Spleen (tissue), 11 donors: ENCODE measurements around the gene MICAL3. TPM values are rescaled to one million over a fixed set of nuclear protein-coding genes. Genes with fewer than 3 reads are reported as not detected.
A peak's percentile ranks its signal among the peaks of the same experiment; 100 is the strongest.
"Not testable (repeated sequence)": the region's sequence is repeated elsewhere in the genome, so short reads cannot be mapped to it uniquely, and the experiment has no call there.

ENCODE experiments used
- DNase-seq: peaks from one replicate; pipeline ENCODE4 v3.0.0-alpha.2; 2020
- H3K27ac ChIP-seq, 8 donors: fragments of 200-600 bp; sonication (generic) in 7 of 8; 1 replicate in 4 of 8; 2 replicates in 4 of 8; pipeline versions ENCODE4 v1.5.0 to v1.8.0; 2016 to 2021; ENCODE audit warnings: inconsistent platforms in 4 of 8, mild to moderate bottlenecking in 4 of 8, moderate library complexity in 1 of 8
- H3K27me3 ChIP-seq, 7 donors: fragments of 200-600 bp; sonication (generic) in 6 of 7; replicated peaks in 1 of 7; 1 replicate in 4 of 7; 2 replicates in 3 of 7; pipeline versions ENCODE4 v1.5.0 to v1.8.0; 2016 to 2021; ENCODE audit warnings: inconsistent platforms in 3 of 7, mild to moderate bottlenecking in 1 of 7
- H3K36me3 ChIP-seq, 6 donors: fragments of 200-600 bp; sonication (generic) in 5 of 6; 1 replicate in 4 of 6; 2 replicates in 2 of 6; pipeline versions ENCODE4 v1.5.0 to v1.8.0; 2016 to 2021; ENCODE audit warnings: inconsistent platforms in 2 of 6
- H3K4me1 ChIP-seq, 6 donors: fragments of 200-600 bp; sonication (generic) in 5 of 6; 1 replicate in 3 of 6; 2 replicates in 3 of 6; pipeline versions ENCODE4 v1.5.0 to v1.8.0; 2016 to 2021; ENCODE audit warnings: inconsistent platforms in 3 of 6
- H3K4me3 ChIP-seq, 8 donors: fragments of 200-600 bp; sonication (generic) in 7 of 8; 1 replicate in 4 of 8; 2 replicates in 4 of 8; pipeline versions ENCODE4 v1.5.0 to v1.8.0; 2016 to 2021; ENCODE audit warnings: inconsistent platforms in 4 of 8, mild to moderate bottlenecking in 4 of 8, moderate library complexity in 2 of 8
- H3K9me3 ChIP-seq, 8 donors: fragments of 200-600 bp; sonication (generic) in 7 of 8; 1 replicate in 4 of 8; 2 replicates in 4 of 8; pipeline versions ENCODE4 v1.5.0 to v1.8.0; 2016 to 2021; ENCODE audit warnings: inconsistent platforms in 4 of 8
- CTCF ChIP-seq, 11 experiments: fragments of 200-600 bp in 7 of 11; fragments of 450-650 bp in 4 of 11; sonication (generic) in 4 of 11; IDR thresholded peaks in 8 of 11; conservative IDR thresholded peaks in 3 of 11; 1 replicate in 7 of 11; 2 replicates in 4 of 11; pipeline versions ENCODE4 v1.4.0 to v1.8.0; 2016 to 2021; ENCODE audit warnings: antibody characterized with exemption in 11 of 11, inconsistent platforms in 4 of 11, mild to moderate bottlenecking in 1 of 11
- POLR2A ChIP-seq, 3 donors: fragments of 450-650 bp; IDR thresholded peaks; one replicate each; pipeline ENCODE4 v1.5.1; 2017; ENCODE audit warnings: antibody characterized with exemption in 3 of 3, mild to moderate bottlenecking in 1 of 3
- POLR2AphosphoS5 ChIP-seq, 3 donors: sonication (generic); formaldehyde crosslinking; IDR thresholded peaks; one replicate each; pipeline ENCODE4 v1.5.1; 2017; ENCODE audit warnings: antibody characterized with exemption in 3 of 3
- whole genome bisulfite sequencing, 5 donors: extraction: QIAGEN DNeasy Blood & Tissue Kit in 3 of 5; methylation state at CpG; one replicate each; pipeline versions ENCODE4 v1.1.5 to v1.1.7; 2013 to 2018; 5-methylcytosine and 5-hydroxymethylcytosine counted together
- intact Hi-C: fragments of 100-400 bp; cut with DNase I; formaldehyde crosslinking; loops from one replicate; pipeline ENCODE4 v1.15.0; 2023; ENCODE audit warnings: low total_unique reads
- polyA plus RNA-seq, 3 donors: library from polyadenylated mRNA; stranded (reverse); fragments of 200-250 nt; gene quantifications; one replicate each; pipeline ENCODE4 v1.2.1, GENCODE V29; 2013
- total RNA-seq, 7 donors: library from RNA; depleted of rRNA in 3 of 7; stranded (reverse); fragments of >200 nt in 3 of 7; fragmentation: NEBNext Ultra II Directional in 4 of 7; extraction: Animal tissue kit (Norgen Biotek cat#: 25700) in 4 of 7; gene quantifications; one replicate each; pipeline versions ENCODE4 v1.1.0 to v1.2.1, GENCODE V29; 2016 to 2021
- donor health status: healthy with polysubstance abuse.
- donor health status: DM: no; HTN: no; CAD: no; lungs with moderate emphysema.
- donor health status: DM: no; HTN: no; CAD: no.
- donor health status: Bipolar disorder and iron deficiency.
- donor health status: healthy.
- donor health status: DM: no; HTN: no; CAD: no.
- donor health status: DM: yes; HTN: yes; CAD: no.

The MICAL3 gene
- total and polyA plus RNA-seq, 10 donors, result 2.6 to 133 (median 75.2) TPM

- intact Hi-C loops, result loop anchor here (10.0 kb wide), 1 partner anchor 57 kb away; no protein-coding TSS in a partner anchor
- TF ChIP-seq POLR2A (IDR thresholded peaks at IDR 0.05) (no peak), POLR2AphosphoS5 (IDR thresholded peaks at IDR 0.05) (no peak), CTCF (IDR thresholded peaks at IDR 0.05 in 8 of 11, conservative IDR thresholded peaks at IDR 0.05 in 3 of 11) (no peak)
- no peaks in the 10 kb centered on the region for H3K9me3 ChIP-seq
- no peak for DNase-seq
- no peaks in the 10 kb centered on the region for H3K36me3 ChIP-seq
- no peaks in the 10 kb centered on the region for H3K27me3 ChIP-seq
- H3K27ac ChIP-seq, result no peak overlapping the region
- WGBS, 5 donors, result 90 to 96% (median 92%) methylated on average over 4 of the region's 4 CpGs
- H3K4me3 ChIP-seq, result no peak overlapping the region
- peaks cover 0 to 63% (median 29%) of the 10 kb centered on the region in 6 donors for H3K4me1 ChIP-seq
These were observed 16.2 kb downstream of the MICAL3 start for GRCh38 chr22:18008136-18008535.

- no peak overlapping the region for H3K4me3 ChIP-seq
- intact Hi-C loops, result loop anchor here (10.0 kb wide), 1 partner anchor 59 kb away; no protein-coding TSS in a partner anchor
- 45 to 57% (median 52%) methylated on average over 8 of the region's 8 CpGs for WGBS, 5 donors
- H3K4me1 ChIP-seq, result peaks cover 0 to 67% (median 40%) of the 10 kb centered on the region in 6 donors
- DNase-seq, result no peak
- H3K36me3 ChIP-seq, result no peaks in the 10 kb centered on the region
- peaks cover 0 to 13% (median 0%) of the 10 kb centered on the region in 7 donors for H3K27me3 ChIP-seq
- H3K27ac ChIP-seq, result peak overlapping the region; percentile 37 to 80 (median 66)
- TF ChIP-seq CTCF (IDR thresholded peaks at IDR 0.05 in 8 of 11, conservative IDR thresholded peaks at IDR 0.05 in 3 of 11), result no peak
- peak in 1 of 3 donors; percentile 15 for TF ChIP-seq POLR2AphosphoS5 (IDR thresholded peaks at IDR 0.05)
- no peaks in the 10 kb centered on the region for H3K9me3 ChIP-seq
These were observed 19.0 kb downstream of the MICAL3 start for GRCh38 chr22:18005201-18005926.

- Histone ChIP-seq H3K27ac (peak overlapping the region; percentile 81 to 97 (median 94)), H3K4me1 (peaks cover 16 to 92% (median 72%) of the 10 kb centered on the region in 6 donors), H3K27me3 (peaks cover 0 to 15% (median 0%) of the 10 kb centered on the region in 7 donors), H3K4me3 (peak overlapping the region in 7 of 8 donors; percentile 74 to 89 (median 82))
- 30 to 38% (median 37%) methylated on average over 15 of the region's 15 CpGs for WGBS, 5 donors
- not testable (repeated sequence) for H3K9me3 ChIP-seq, H3K36me3 ChIP-seq, DNase-seq
- intact Hi-C loops, result loop anchor here (10.0 kb wide), 1 partner anchor 63 kb away; no protein-coding TSS in a partner anchor
These were observed 22.5 kb downstream of the MICAL3 start for GRCh38 chr22:18001894-18002315.

- Histone ChIP-seq H3K27ac (peak overlapping the region; percentile 81 to 97 (median 94)), H3K4me1 (peaks cover 16 to 95% (median 76%) of the 10 kb centered on the region in 6 donors), H3K4me3 (peak overlapping the region; percentile 65 to 89 (median 82)), H3K27me3 (peaks cover 0 to 15% (median 0%) of the 10 kb centered on the region in 7 donors), H3K36me3 (no peaks in the 10 kb centered on the region), H3K9me3 (no peaks in the 10 kb centered on the region)
- TF ChIP-seq POLR2A (IDR thresholded peaks at IDR 0.05), result peak in 1 of 3 donors; percentile 52
- TF ChIP-seq CTCF (IDR thresholded peaks at IDR 0.05 in 8 of 11, conservative IDR thresholded peaks at IDR 0.05 in 3 of 11), result peak in 9 of 11 experiments; percentile 8 to 67 (median 44)
- peak; percentile 93 to 95 (median 95) for TF ChIP-seq POLR2AphosphoS5 (IDR thresholded peaks at IDR 0.05)
- 0 to 1% (median 1%) methylated on average over 35 to 96 of the region's 96 CpGs for WGBS, 5 donors
- intact Hi-C loops, result loop anchor here (10.0 kb wide), 1 partner anchor 64 kb away; no protein-coding TSS in a partner anchor
- peak; percentile 94 for DNase-seq
These were observed 23.1 kb downstream of the MICAL3 start for GRCh38 chr22:18001040-18001893.
